HepG2 (cell line): ENCODE data around the gene C4B. TPM values are rescaled to one million over a fixed set of nuclear protein-coding genes. Genes with fewer than 3 reads are reported as not detected.

Experiments
- GATAD1 ChIP-seq: IDR thresholded peaks from 2 replicates; pipeline ENCODE4 v1.6.1; 2016; ENCODE audit warnings: missing genetic modification reagents, missing compliant biosample characterization
- HMG20B ChIP-seq: conservative IDR thresholded peaks from 2 replicates; pipeline ENCODE4 v1.6.1; 2016; ENCODE audit warnings: missing genetic modification reagents, missing compliant biosample characterization
- ISX ChIP-seq: sonication (generic); formaldehyde crosslinking; conservative IDR thresholded peaks from 2 replicates; pipeline ENCODE4 v1.5.0; 2020; ENCODE audit warnings: missing genetic modification reagents
- MEIS1 ChIP-seq: sonication (generic); formaldehyde crosslinking; IDR thresholded peaks from 2 replicates; pipeline ENCODE4 v1.9.0; 2021; ENCODE audit warnings: mild to moderate bottlenecking, missing genetic modification reagents, moderate library complexity, borderline replicate concordance
- NFATC3 ChIP-seq: sonication (generic); formaldehyde crosslinking; IDR thresholded peaks from 2 replicates; pipeline ENCODE4 v1.5.1; 2020; ENCODE audit warnings: mild to moderate bottlenecking, missing genetic modification reagents
- NR2F1 ChIP-seq, 2 experiments: fragments of 450-650 bp in 1 of 2; formaldehyde crosslinking in 1 of 2; IDR thresholded peaks; 2 replicates each; pipeline versions ENCODE4 v1.5.0 to v1.6.1; 2016 to 2020; ENCODE audit warnings: mild to moderate bottlenecking in 1 of 2, missing compliant biosample characterization in 1 of 2, missing genetic modification reagents in 1 of 2, moderate library complexity in 1 of 2
- PHF5A ChIP-seq: IDR thresholded peaks from one replicate; pipeline ENCODE4 v1.6.1; 2018; ENCODE audit warnings: low read depth, missing genetic modification reagents; ENCODE audit not compliant: unreplicated experiment
- TEAD2 ChIP-seq: sonication (generic); formaldehyde crosslinking; IDR thresholded peaks from 2 replicates; pipeline ENCODE4 v1.9.0; 2021; ENCODE audit warnings: missing genetic modification reagents
- ZNF253 ChIP-seq: sonication (generic); formaldehyde crosslinking; IDR thresholded peaks from 2 replicates; pipeline ENCODE4 v1.8.0; 2022; ENCODE audit warnings: mild to moderate bottlenecking, missing genetic modification reagents, borderline replicate concordance
- ZNF317 ChIP-seq: sonication (generic); formaldehyde crosslinking; IDR thresholded peaks from 2 replicates; pipeline ENCODE4 v1.5.0; 2020; ENCODE audit warnings: mild to moderate bottlenecking, missing genetic modification reagents
- ZNF446 ChIP-seq: sonication (generic); formaldehyde crosslinking; IDR thresholded peaks from 2 replicates; pipeline ENCODE4 v1.5.0; 2020; ENCODE audit warnings: mild to moderate bottlenecking, missing genetic modification reagents
- polyA plus RNA-seq, 8 experiments: library from polyadenylated mRNA; depleted of rRNA in 3 of 8; stranded (reverse) in 7 of 8; unstranded in 1 of 8; fragments of >200 nt; fragmentation: Illumina TruSeq in 4 of 8; extraction: Trizol in 4 of 8; gene quantifications; 2 replicates each; pipeline versions ENCODE4 v1.2.1 to v1.2.3, GENCODE V29; 2011 to 2016; ENCODE audit warnings: low read depth in 4 of 8, missing spikeins in 1 of 8, mixed read lengths in 1 of 8; ENCODE audit not compliant: insufficient read depth in 1 of 8
- total RNA-seq, 5 experiments: library from RNA; depleted of rRNA; stranded (reverse); fragments of >200 nt; fragmentation: Illumina TruSeq; extraction: Trizol; gene quantifications; 2 replicates each; pipeline ENCODE4 v1.2.3, GENCODE V29; 2016; ENCODE audit warnings: low read depth in 1 of 5
- TF ChIP-seq, protein P1 (sequence below): sonication (generic); formaldehyde crosslinking; IDR thresholded peaks from 2 replicates; pipeline ENCODE4 v1.4.0; 2020; ENCODE audit warnings: missing genetic modification reagents, borderline replicate concordance
- TF ChIP-seq, protein P2 (sequence below): sonication (generic); formaldehyde crosslinking; IDR thresholded peaks from 2 replicates; pipeline ENCODE4; 2020; ENCODE audit warnings: missing genetic modification reagents, mild to moderate bottlenecking, borderline replicate concordance
- TF ChIP-seq, protein P3 (sequence below): fragments of 450-650 bp; IDR thresholded peaks from 2 replicates; pipeline ENCODE4 v1.6.1; 2017
- TF ChIP-seq, protein P4 (sequence below): sonication (generic); formaldehyde crosslinking; IDR thresholded peaks from 2 replicates; pipeline ENCODE4 v1.4.0; 2020; ENCODE audit warnings: mild to moderate bottlenecking, missing genetic modification reagents
- TF ChIP-seq, protein P5 (sequence below): sonication (generic); formaldehyde crosslinking; IDR thresholded peaks from 2 replicates; pipeline ENCODE4 v1.4.0; 2020; ENCODE audit warnings: missing genetic modification reagents
- TF ChIP-seq, protein P6 (sequence below): IDR thresholded peaks from 2 replicates; pipeline ENCODE4 v1.6.1; 2016; ENCODE audit warnings: control low read depth

C4B gene
- total and polyA plus RNA-seq, 2 of the 13 experiments (the other 11 are each of a cell fraction or from before 2014, with no cell fraction given): 167 to 538 TPM

DNA sequence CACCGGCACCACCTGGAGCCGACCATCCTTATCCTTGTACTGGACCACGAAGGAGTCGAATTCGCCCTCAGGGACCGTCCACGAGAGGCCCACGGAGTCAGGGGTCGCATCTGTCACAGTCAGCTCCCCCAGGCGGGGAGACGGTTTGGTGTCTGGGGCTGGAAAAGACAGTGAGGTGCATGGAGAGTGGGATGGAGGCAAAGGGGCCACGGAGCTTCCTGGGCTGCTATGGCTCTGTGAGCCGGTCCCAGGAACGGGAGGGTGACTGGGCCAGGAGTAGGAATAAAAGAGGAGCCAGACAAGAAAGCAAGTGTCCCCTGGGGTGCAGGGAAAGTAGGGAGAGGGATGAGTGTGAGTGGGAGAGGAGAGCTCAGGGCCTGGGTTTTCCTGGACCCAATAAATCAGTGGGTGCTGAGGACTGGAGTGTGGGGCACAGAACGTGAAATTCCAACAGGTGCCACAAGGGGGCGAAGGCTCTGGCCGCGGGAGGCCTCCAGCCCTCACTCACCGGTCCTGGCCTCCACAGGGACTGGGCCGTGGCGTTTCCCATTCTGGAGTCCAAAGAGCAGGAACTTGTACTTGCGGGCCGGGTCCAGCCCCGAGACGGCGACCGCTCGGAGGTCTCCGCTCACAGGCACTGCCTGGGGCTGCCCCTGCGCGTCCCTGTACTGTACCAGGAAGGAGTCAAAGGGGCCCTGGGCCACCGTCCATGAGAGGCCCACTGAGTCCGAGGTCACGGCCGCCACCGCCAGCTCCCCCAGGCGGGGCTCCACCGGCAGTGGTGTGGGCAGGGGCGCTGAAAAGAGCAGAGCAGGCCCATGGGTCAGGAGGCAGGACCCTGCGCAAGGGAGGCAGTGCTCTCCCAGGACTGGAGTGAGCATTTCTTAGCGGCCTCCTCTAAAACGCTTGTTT is 33.5 kb downstream of the C4B start (continued):
- TF ChIP-seq, protein P1, sequence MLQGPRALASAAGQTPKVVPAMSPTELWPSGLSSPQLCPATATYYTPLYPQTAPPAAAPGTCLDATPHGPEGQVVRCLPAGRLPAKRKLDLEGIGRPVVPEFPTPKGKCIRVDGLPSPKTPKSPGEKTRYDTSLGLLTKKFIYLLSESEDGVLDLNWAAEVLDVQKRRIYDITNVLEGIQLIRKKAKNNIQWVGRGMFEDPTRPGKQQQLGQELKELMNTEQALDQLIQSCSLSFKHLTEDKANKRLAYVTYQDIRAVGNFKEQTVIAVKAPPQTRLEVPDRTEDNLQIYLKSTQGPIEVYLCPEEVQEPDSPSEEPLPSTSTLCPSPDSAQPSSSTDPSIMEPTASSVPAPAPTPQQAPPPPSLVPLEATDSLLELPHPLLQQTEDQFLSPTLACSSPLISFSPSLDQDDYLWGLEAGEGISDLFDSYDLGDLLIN: 0 out of 2 replicates have a peak, but pooled peaks have one; percentile 41
- TF ChIP-seq ZNF317 (CRISPR knock-in tag): peak; percentile 62; the same call in 1 of the 2 replicates
- TF ChIP-seq, protein P2, sequence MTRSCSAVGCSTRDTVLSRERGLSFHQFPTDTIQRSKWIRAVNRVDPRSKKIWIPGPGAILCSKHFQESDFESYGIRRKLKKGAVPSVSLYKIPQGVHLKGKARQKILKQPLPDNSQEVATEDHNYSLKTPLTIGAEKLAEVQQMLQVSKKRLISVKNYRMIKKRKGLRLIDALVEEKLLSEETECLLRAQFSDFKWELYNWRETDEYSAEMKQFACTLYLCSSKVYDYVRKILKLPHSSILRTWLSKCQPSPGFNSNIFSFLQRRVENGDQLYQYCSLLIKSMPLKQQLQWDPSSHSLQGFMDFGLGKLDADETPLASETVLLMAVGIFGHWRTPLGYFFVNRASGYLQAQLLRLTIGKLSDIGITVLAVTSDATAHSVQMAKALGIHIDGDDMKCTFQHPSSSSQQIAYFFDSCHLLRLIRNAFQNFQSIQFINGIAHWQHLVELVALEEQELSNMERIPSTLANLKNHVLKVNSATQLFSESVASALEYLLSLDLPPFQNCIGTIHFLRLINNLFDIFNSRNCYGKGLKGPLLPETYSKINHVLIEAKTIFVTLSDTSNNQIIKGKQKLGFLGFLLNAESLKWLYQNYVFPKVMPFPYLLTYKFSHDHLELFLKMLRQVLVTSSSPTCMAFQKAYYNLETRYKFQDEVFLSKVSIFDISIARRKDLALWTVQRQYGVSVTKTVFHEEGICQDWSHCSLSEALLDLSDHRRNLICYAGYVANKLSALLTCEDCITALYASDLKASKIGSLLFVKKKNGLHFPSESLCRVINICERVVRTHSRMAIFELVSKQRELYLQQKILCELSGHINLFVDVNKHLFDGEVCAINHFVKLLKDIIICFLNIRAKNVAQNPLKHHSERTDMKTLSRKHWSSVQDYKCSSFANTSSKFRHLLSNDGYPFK (CRISPR knock-in tag): no peak; the same call in 1 of the 2 replicates
- 0 out of 2 replicates have a peak, but pooled peaks have one; percentile 57 for TF ChIP-seq MEIS1 (CRISPR knock-in tag)
- TF ChIP-seq, protein P3, sequence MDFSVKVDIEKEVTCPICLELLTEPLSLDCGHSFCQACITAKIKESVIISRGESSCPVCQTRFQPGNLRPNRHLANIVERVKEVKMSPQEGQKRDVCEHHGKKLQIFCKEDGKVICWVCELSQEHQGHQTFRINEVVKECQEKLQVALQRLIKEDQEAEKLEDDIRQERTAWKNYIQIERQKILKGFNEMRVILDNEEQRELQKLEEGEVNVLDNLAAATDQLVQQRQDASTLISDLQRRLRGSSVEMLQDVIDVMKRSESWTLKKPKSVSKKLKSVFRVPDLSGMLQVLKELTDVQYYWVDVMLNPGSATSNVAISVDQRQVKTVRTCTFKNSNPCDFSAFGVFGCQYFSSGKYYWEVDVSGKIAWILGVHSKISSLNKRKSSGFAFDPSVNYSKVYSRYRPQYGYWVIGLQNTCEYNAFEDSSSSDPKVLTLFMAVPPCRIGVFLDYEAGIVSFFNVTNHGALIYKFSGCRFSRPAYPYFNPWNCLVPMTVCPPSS: no peak
- TF ChIP-seq GATAD1 (CRISPR knock-in tag): peak; percentile 66
- peak; percentile 69; the same call in 1 of the 2 replicates for TF ChIP-seq NFATC3 (CRISPR knock-in tag)
- TF ChIP-seq, protein P4, sequence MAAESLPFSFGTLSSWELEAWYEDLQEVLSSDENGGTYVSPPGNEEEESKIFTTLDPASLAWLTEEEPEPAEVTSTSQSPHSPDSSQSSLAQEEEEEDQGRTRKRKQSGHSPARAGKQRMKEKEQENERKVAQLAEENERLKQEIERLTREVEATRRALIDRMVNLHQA: no peak
- TF ChIP-seq, protein P5, sequence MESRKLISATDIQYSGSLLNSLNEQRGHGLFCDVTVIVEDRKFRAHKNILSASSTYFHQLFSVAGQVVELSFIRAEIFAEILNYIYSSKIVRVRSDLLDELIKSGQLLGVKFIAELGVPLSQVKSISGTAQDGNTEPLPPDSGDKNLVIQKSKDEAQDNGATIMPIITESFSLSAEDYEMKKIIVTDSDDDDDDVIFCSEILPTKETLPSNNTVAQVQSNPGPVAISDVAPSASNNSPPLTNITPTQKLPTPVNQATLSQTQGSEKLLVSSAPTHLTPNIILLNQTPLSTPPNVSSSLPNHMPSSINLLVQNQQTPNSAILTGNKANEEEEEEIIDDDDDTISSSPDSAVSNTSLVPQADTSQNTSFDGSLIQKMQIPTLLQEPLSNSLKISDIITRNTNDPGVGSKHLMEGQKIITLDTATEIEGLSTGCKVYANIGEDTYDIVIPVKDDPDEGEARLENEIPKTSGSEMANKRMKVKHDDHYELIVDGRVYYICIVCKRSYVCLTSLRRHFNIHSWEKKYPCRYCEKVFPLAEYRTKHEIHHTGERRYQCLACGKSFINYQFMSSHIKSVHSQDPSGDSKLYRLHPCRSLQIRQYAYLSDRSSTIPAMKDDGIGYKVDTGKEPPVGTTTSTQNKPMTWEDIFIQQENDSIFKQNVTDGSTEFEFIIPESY (CRISPR knock-in tag): no peak; the same call in 1 of the 2 replicates
- no peak for TF ChIP-seq HMG20B
- no peak for TF ChIP-seq ISX (CRISPR knock-in tag)
- peak in 1 of 2 experiments; percentile 47; a peak in 1 of 4 replicates for TF ChIP-seq NR2F1 (CRISPR knock-in tag; IDR thresholded peaks at IDR 0.05)
- TF ChIP-seq, protein P6, sequence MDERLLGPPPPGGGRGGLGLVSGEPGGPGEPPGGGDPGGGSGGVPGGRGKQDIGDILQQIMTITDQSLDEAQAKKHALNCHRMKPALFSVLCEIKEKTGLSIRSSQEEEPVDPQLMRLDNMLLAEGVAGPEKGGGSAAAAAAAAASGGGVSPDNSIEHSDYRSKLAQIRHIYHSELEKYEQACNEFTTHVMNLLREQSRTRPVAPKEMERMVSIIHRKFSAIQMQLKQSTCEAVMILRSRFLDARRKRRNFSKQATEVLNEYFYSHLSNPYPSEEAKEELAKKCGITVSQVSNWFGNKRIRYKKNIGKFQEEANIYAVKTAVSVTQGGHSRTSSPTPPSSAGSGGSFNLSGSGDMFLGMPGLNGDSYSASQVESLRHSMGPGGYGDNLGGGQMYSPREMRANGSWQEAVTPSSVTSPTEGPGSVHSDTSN (CRISPR knock-in tag): no peak
- peak; percentile 59; the same call in 1 of the 2 replicates for TF ChIP-seq TEAD2 (CRISPR knock-in tag)
- TF ChIP-seq PHF5A (CRISPR knock-in tag): peak; percentile 33
- no peak for TF ChIP-seq ZNF253
- TF ChIP-seq ZNF446: peak; percentile 27; the same call in 1 of the 2 replicates
